ENCODE data around the gene DPEP2NB.
"Not testable (repeated sequence)": the region's sequence is repeated elsewhere in the genome, so short reads cannot be mapped to it uniquely, and the experiment has no call there.

Gene DPEP2NB

DNA sequence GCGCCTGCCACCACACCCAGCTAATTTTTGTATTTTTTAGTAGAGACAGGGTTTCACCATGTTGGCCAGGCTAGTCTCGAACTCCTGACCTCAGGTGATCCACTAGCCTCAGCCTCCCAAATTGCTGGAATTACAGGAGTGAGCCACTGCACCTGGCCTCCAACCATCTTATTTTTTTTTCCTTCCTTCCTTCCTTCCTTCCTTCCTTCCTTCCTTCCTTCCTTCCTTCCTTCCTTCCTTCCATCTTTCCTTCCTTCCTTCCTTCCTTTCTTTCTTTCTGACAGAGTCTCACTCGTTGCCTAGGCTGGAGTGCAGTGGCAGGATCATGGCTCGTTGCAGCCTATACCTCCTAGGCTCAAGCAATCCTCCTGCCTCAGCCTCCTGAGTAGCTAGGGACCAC, 5.8 kb downstream of the DPEP2NB start:
- not testable (repeated sequence) for DNase-seq

GRCh38 chr16:68009157-68009735, 6.5 kb downstream of the DPEP2NB start:
- no peak for DNase-seq

GRCh38 chr16:68005786-68006286, 9.9 kb downstream of the DPEP2NB start:
- DNase-seq, result no peak

DNA sequence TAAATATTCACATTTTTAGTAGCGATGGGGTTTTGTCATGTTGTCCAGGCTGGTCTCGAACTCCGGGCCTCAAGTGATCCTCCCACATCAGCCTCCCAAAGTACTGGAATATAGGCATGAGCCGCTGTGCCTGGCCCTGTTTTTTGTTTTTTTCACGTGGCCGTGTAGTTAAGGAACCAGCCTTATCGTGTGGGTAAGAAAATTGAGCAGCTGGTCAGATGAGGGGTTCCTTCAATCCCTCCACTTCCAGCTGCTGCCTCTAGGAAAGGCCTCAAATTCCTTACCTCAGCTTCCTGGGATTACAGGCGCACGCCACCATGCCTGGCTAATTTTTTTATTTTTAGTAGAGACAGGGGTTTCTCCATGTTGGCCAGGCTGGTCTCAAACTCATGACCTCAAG, 10.5 kb downstream of the DPEP2NB start:
- DNase-seq, result no peak

DNA sequence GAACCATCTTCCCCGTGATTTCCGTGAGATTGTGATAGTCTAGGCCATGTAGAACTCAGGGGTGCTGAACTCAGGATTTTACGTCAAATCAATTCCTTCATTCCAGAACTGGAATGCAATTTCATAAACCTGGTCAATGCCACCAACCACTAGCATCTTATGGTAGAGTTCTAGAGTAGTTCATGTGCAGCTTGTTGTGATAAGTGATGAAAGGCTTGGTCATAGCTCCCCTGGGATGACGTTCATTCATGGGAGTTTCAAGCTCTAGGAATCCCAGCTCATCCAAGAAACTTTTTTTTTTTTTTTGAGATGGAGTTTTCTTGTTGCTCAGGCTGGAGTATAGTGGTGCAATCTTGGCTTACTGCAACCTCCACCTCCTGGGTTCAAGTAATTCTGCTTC, 12.7 kb downstream of the DPEP2NB start:
- DNase-seq, result no peak

DNA sequence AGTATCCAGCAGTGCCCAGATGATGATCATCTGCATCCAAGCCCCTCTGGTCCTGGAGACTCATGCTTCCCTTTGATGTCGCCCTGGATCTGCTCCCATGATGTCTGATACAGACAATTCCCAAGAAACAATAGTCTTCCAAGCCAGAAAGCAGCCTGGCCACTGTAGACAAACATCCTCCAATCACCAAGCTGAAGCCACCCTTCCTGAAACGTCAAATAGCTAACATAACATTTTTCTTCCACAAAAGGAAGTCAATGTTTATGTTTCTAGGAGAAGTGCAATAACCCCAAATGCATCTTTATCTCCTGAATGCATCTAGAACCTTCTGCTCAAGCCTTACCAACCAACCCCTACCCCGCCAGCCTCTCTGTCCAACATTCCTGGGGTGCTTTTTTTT, 15.3 kb downstream of the DPEP2NB start:
- DNase-seq, result no peak

DNA sequence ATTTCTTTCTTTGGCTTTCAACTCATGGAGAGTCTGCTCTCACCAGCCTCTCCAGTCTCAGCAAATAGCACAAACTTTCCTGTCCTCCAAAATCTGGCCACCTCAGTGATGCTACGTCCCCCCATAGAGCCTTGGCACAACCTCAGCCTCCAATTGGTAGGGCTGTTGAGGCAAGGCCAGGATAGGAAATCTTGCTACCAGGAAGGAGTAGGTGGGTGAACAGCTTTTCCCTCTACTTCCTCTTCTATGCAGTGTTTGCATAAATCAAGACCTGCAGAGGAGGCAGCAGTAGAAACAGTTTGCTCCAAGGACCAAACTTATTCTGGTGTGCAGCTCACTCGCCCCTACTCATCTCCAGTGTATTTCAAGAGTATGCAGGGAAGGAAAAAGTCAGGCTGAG, 15.7 kb downstream of the DPEP2NB start:
- DNase-seq, result no peak

GRCh38 chr16:67998779-67999688, 16.7 kb downstream of the DPEP2NB start, which contains the start of gene DPEP2:
Gene DPEP2 (minus strand): TSS chr16:67999484. CDS start chr16:67993212, 6,272 bp downstream.
- DNase-seq, result not testable (repeated sequence)

DNA sequence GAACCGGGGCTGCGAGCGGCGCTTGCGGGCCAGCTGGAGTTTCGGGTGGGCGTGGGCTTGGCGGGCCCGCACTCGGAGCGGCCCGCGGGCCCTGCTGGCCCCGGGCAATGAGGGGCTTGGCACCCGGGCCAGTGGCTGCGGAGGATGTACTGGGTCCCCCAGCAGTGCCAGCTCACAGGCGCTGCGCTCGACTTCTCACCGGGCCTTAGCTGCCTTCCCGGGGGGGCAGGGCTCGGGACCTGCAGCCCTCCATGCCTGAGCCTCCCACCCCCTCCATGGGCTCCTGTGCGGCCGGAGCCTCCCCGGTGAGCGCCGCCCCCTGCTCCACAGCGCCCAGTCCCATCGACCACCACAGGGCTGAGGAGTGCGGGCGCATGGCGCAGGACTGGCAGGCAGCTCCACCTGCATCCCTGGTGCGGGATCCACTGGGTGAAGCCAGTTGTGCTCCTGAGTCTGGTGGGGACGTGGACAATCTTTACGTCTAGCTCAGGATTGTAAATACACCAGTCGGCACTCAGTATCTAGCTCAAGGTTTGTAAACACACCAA, 17.4 kb downstream of the DPEP2NB start:
- not testable (repeated sequence) for DNase-seq

DNA sequence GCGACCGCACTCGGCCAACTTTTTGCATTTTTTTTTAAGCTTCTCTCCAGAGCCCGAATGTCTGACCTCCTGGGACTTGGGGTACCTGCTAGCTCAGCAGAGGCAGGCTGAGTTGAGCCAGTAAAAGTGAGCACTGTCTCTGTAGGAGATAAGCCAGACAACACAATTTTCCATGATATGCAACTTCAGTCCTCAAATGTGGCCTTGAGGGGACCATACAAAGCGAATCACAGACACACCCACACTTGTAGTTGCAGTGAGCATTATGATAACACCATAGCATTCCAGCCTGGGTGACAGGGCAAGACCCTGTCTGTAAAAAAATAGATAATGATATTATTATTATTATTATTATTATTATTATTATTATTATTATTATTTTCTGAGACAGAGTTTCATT, 19.0 kb downstream of the DPEP2NB start:
- DNase-seq, result no peak

DNA sequence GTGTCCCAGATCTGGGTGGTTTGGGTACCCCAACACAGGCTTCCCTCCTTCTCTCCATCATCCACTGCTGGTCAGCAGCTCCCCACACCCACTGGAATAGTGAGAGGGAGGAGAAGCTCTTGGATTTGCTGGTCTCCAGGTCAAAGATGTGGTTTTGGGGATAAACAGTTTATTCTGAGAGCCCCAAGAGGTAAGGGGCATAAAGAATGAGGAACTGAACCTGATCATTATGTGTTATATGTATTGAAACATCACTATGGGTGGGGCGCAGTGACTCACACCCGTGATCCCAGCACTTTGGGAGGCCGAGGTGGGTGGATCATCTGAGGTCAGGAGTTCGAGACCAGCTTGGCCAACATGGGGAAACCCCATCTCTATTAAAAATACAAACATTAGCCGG, 20.3 kb downstream of the DPEP2NB start:
- DNase-seq, result no peak

DNA sequence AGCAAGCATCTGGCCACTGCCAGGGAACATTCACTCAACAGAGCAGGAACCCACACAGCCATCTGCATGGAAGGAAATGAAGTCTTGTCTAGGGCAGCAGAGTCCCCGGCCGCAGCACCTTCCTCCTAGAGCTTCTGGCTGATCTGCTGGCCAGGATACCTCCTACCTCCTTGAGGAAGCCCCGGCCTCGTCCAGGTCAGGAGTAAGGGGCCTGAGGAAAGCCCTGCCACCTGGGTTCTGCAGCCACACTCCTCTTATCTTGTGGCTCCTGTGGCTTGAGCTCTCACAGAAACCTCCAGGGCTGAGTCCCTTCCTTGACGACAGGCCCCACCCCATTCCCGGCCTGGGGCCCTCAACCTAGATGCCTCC, 21.7 kb downstream of the DPEP2NB start:
- not testable (repeated sequence) for DNase-seq

GRCh38 chr16:67993207-67994039, 22.3 kb downstream of the DPEP2NB start:
- DNase-seq, result peak; percentile 57

- no peak for DNase-seq
These were observed 23.0 kb downstream of the DPEP2NB start for GRCh38 chr16:67992661-67993206.

- DNase-seq, result no peak
These were observed 25.7 kb downstream of the DPEP2NB start for GRCh38 chr16:67990018-67990386.

GRCh38 chr16:67989322-67990017, 26.2 kb downstream of the DPEP2NB start:
- DNase-seq, result no peak

GRCh38 chr16:67988675-67989074, 27.0 kb downstream of the DPEP2NB start:
- DNase-seq, result no peak

DNA sequence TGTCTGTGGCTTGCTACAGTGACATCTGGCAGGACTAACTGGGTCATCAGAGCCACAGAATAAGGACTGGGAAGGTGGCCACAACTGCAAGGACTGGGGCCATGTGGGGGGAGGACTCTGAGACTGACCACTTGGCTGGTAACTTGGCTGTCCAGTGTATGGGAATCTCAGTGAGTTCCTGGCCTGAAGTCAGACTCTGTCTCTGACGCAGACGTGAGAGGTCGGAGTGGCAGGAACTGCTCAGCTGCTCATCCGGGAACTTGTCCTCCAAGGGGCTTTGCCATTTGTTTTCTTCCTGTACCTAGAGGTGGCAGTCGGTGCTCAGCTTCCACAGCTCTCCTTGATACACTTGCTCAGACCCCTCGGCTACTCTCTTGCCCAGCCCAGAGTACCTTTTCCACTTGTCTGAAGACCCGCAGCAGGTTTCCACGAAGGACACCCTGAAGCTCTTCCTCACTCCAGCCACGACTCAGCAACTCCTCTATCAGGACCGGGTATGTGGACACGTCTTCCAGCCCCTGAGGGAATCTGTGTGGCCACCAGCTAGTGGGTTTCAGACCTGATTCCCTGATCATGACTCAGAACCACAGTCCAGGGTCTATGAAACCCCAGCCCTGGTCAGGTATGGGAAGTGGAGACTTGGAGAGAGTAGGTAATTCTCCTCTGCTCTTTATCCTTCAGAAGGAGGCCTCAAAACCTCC, 28.1 kb downstream of the DPEP2NB start:
- no peak for DNase-seq

GRCh38 chr16:67986949-67987348, 28.8 kb downstream of the DPEP2NB start:
- no peak for DNase-seq

- DNase-seq, result no peak
These were observed 33.6 kb downstream of the DPEP2NB start for GRCh38 chr16:67982011-67982696.
